Epithelial cell of prostate (primary cell): ENCODE results near the gene HLA-DPA1.
"Not testable (repeated sequence)": the region's sequence is repeated elsewhere in the genome, so short reads cannot be mapped to it uniquely, and the experiment has no call there.

ENCODE experiments used
- DNase-seq: peaks from one replicate; pipeline ENCODE4 v3.0.0-alpha.2; 2011; ENCODE audit warnings: low read depth, low spot score
- H3K27ac ChIP-seq: fragments of 450-650 bp; 2 replicates; pipeline ENCODE4 v1.5.1; 2017; ENCODE audit warnings: mild to moderate bottlenecking

The HLA-DPA1 gene

DNA sequence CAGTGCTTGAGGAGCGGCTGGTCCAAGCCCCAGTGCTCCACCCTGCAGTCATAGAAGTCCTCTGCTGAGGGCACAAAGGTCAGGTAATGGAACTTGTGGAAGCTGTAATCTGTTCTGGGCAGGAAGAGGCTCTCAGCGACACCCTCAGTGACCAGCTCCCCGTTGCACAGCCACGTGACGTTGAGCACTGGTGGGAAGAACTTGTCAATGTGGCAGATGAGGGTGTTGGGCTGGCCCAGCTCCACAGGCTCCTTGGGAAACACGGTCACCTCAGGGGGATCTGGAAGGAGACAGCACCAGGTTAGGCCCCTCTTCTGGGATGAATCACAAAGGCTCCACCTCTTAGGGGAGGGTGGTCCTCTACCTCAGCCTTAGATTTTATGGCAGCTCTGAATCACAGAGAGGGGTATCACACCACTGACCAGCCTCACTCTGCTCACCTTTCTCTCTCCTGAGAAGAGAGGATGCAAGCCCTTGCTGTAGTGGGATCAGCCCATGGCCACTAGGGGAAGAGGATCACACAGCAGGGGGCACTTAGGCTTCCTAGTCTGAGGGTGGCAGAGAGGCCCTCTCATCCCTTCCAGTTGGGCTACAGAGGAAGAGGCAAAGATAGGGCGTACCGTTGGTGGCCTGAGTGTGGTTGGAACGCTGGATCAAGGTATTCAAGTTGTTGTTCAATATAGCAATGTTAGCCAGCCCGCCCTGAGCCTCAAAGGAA, 4.3 kb downstream of the HLA-DPA1 start:
- H3K27ac ChIP-seq = no peak overlapping the region
- DNase-seq = no peak

DNA sequence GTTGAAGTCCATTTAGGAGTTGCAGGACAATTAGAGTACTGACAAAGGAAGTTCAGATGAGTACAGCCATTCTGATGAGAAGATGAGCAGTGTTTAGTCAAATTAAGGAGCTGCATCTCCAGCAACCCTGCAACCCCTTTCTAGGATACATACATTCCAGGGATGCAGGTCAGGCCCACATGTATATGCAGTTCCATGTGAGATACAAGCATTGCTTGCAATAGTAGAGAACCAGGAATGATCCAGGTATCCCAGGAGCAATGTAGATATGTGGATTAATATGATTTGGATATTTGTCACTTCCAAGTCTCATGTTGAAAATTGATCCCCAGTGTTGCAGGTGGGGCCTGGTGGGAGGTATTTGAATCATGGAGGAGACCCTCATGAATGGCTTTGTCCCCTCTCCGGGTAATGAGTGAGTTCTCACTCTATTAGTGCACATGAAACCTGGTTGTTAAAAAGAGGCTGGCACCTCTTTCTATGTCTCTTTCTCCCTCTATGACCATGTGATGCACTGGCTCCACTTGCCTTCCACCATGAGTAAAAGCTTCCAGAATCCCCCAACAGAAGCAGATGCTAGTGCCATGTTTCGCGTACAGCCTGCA, 6.4 kb downstream of the HLA-DPA1 start:
- no peak for DNase-seq
- H3K27ac ChIP-seq = no peak overlapping the region

DNA sequence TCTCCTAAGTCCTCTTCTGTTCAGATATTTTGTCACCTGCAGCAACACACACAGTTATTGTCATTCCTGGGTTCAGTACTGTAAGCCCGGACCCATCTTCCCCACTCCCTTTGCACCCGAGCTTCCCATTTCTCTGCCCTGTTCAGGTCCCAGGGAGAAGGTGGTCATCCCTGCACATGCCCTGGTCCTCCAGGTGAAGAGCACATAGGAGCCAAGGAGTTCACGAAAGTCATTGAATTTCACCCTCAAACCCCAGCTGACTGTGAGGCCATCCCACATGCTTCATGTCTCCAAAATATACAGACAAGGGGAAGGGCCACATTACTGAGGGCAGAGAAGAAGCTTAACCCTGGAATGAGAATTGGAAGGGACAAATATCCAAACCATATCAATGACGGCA, 8.1 kb downstream of the HLA-DPA1 start:
- no peak for DNase-seq
- H3K27ac ChIP-seq = no peak overlapping the region

DNA sequence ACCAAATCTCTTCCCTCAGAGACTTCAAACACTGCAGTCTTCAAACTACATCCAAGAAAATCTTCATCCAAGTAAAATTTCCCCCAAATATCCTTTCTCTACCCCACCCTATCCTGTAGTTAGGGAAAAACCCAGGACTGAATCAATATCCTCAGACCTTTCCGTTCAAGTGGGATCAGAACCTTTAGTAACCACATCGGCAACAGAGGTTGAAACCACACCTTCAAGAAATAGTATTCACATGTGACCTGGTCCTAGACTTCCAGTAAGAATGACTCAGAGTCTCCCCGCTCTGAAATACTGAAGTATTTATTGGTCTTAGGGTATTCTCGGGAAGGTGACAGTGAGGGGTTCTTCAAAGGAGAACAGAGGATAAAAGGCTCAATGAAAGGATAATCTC, 8.7 kb downstream of the HLA-DPA1 start:
- no peak overlapping the region for H3K27ac ChIP-seq
- no peak for DNase-seq

DNA sequence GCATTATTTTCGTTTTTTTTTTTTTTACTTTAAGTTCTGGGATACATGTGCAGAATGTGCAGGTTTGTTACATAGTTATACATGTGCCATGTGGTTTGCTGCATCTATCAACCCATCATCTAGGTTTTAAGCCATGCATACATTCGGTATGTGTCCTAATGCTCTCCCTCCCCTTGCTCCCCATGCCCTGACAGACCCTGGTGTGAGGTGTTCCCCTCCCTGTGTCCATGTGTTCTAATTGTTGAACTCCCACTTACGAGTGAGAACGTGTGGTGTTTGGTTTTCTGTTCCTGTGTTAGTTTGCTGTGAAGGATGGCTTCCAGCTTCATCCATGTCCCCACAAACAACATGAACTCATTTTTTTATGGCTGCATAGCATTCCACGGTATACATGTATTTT, 10.0 kb downstream of the HLA-DPA1 start:
- DNase-seq = not testable (repeated sequence)

DNA sequence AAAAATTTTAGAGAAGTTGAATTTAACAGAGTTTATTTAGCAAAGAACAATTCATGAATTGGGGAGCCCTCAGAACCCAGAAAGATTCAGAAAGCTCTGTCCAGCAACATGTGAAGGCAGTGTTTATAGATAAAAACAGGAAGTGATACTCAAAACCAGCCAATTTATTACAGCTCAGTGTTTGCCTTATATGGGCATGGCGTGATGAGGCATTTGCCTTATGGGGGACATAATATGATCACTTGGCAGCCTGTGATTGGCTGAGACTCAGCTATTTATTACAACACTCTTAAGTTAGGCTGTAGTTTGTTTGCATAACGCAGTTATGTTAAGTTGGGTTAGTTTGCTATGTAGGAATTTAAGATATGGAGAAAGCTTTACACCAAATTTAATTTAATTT, 11.5 kb downstream of the HLA-DPA1 start:
- DNase-seq = no peak
- H3K27ac ChIP-seq = no peak overlapping the region

More for the DNA sequence above, 10.0 kb downstream of the HLA-DPA1 start:
- H3K27ac ChIP-seq = not testable (repeated sequence)

DNA sequence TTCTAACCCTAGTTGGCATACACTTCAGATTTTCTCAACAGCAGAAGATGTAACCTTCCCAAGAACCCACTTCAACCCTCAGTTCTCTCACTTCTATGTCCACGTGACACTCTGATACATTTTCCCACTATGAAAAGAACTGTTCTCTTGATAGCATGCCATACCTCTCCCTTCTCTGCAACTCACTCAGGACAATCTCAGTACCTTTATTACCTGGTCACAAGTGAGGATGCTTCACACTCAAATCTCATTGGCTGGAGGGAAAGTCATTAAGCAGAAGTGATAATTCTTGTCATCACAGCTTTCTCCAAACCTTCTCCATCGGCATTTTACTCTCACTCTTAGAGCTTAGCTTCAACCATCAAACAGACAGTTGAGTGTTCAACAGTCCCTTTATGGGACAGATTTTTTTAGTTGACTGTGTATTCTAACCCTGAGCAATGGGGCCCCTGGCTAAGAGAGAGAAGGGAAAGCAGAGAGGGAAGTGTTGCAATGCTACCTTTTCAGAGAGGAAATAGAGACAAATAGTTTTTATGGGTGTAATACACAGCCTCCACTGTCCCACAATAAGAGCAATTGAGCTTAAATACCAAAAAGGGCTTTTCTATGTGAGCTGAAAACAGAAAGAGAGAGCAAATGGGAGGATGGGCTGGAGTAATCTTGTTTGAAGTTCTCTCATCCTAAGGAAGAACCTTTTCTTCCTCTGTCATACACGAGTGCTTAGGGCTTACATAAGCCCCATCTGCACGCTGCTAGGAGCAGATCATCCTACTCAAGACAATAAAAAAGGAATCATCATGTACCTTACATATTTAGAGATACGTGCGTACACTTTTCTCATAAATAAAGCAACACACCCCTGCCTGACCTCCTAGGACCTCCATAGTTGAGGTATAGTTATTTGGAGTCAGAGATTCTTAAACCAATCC, 16.0 kb downstream of the HLA-DPA1 start:
- no peak overlapping the region for H3K27ac ChIP-seq
- DNase-seq = no peak

DNA sequence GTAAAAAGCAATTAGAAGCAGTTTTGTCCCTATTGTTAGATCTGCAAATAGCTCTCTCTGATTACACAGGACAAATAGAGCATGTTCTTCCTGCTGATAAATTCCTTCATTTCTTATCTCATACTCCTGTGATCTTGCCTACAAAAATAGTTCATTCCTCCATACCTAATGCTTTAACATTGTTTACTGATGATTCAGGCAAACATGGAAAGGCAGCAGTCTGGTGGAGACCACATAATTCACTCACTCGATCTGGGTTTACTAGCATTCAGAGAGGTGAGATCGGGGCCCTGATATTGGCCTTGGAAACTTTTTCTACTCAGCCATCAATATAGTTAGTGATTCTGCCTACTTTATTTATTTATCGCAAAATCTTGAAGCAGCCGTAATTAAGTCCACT, 20.2 kb downstream of the HLA-DPA1 start:
- no peak for DNase-seq
- no peak overlapping the region for H3K27ac ChIP-seq

DNA sequence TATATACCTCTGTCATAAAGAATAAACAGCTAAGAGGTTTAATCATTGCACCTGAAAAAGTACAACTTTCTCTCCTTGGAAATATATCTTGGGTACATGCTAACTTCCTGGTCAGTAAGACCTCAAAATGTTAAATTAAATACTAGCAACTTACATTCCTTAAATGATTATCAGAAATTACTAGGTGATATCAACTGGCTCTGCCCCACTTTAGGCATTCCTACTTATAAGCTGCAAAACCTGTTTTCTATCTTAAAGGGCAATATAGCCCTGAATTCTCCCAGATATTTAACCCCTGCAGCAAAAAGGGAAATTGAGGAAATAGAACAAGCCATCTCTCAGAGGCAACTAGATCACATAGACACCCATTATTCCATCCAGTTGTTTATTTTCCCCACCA, 20.8 kb downstream of the HLA-DPA1 start:
- no peak for DNase-seq
- no peak overlapping the region for H3K27ac ChIP-seq

DNA sequence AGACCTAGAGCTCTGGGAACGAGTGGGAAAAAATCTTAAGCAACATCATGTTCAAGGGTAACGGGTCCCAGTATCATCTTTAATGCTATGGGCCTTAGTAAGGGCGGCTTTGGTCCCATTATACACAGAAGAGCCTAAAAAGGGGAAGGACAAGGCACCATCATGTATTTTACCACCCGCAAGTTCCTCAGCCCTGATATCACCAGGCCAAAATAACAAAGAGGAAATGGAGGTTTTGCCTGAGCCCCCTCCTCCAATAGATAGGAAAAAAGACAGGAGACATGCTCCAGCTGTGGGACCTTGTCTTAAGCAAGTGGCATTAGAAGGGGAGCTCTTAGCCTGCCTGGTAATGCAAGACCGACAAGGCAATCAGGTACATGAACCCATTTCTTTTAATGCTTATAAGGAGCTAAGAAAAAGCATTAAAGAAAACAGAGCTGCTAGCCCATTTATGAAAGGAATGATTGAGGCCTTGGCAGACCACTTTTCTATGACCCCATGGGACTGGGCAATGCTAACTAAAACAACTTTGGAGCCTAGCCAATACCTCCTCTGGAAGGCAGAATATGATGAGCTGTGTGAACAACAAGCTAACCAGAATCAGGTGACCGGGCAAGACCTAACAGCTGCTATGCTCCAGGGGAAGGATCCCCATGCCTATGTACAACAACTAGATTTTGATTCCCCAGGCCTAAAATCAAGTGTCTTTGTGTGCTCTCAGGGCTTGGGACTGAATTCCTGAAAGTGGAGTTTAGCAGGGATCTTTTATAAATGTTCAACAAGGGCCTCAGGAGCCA, 23.2 kb downstream of the HLA-DPA1 start:
- no peak overlapping the region for H3K27ac ChIP-seq
- DNase-seq = peak; percentile 1

DNA sequence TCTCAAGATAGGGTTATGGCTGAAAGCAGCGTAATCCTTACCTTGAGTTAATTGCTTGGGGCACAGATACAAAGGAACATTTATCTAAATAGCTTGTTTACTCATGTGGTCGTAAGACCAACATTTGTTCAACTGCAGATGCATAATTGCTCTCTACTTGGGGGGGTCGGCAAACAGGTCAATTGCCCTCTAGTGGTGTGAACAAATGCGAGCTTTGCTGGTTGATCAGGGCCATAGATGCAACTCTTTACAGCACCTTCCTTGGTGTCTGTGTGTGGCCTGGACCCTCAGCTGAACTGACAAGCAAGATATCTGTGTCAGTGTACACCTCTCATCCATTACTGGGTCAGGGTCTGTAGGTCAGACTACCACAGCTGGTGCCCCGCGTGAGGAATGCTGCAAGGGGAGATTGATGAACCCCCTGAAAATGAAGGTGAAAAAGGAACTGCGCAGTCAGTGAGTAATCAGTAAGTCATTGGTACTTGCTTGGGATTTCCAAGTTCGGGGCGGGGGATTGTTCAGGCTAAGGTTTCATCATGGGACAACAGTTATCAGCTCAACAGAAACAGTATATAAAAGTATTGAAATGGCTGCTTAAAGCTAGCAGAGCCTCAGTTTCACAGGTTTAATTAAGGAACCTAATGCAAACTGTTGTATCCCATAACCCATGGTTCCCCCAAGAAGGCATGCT, 24.0 kb downstream of the HLA-DPA1 start:
- DNase-seq = no peak
- no peak overlapping the region for H3K27ac ChIP-seq

DNA sequence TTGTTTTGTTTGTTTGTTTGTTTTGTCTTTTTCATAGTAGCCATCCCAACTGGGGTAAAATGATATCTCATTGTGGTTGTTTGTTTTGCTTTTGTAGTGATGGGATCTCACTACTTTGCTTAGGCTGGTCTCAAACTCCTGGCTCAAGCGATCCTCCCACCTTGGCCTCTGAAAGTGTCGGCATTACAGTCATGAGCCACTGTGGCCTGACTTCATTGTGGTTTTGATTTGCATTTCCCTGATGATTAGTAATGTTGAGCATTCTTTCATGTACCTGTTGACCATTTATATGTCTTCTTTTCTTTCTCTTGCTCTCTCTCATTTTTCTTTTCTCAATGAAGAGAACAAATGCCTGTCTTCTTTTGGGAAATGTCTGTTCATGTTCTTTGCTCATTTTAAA, 33.3 kb downstream of the HLA-DPA1 start:
- no peak for DNase-seq
- H3K27ac ChIP-seq = no peak overlapping the region

DNA sequence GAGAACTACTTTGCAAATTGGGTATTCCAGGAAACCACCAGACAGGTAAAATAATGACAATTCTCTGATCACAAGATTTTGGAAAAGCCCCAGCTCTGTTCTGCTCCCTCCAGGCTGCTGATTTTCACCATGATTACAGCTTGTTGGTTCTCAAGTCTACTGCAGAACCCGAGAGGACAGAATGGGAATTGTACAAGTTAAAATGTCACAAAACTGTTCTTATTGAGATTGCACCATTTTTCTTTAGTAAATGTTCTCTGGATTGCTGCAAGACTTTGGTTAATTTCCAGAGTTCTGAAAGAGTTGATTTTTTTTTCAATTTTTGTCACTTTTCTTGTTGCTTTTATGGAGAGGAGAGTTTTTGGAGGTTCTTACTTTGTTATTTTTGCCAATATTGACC, 36.9 kb downstream of the HLA-DPA1 start:
- no peak for DNase-seq

DNA sequence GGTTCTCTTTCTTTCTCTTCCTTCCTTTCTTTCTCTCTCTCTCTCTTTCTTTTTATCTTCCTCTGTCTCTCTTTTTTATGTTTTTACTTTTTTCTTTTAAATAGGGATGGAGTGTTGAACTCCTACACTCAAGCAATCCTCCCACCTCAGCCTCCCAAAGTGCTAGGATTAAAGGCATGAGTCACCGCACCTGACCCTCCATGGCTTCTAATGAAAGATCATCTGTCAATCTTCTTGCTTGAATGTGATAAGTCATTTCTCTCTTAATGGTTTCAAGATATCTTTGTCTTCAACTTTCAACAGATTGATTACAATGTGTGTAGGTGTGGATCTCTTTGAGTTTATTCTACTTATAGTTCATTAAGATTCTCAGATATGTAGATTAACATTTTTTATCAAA, 38.9 kb downstream of the HLA-DPA1 start:
- H3K27ac ChIP-seq = no peak overlapping the region
- no peak for DNase-seq

More for the DNA sequence above, 36.9 kb downstream of the HLA-DPA1 start:
- no peak overlapping the region for H3K27ac ChIP-seq

DNA sequence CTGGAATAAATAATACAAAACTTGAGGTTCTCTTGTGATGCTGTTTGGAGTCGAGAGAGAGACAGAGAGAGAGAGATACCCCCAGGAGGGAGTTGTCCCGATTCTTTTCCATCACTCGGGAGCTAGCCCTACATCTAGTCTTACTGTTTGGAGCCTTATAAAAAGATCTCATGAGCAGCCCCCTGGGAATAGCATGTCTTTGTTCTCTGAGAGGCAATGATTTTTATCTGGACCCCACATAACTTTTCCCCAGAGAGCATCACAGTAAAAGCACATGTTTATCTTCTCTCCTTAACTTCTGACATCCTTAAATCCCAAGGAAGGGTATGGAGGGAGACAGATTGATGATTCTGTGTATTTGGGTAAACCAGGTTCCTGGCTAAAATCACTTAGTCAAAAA, 43.2 kb downstream of the HLA-DPA1 start:
- DNase-seq = no peak
- no peak overlapping the region for H3K27ac ChIP-seq

DNA sequence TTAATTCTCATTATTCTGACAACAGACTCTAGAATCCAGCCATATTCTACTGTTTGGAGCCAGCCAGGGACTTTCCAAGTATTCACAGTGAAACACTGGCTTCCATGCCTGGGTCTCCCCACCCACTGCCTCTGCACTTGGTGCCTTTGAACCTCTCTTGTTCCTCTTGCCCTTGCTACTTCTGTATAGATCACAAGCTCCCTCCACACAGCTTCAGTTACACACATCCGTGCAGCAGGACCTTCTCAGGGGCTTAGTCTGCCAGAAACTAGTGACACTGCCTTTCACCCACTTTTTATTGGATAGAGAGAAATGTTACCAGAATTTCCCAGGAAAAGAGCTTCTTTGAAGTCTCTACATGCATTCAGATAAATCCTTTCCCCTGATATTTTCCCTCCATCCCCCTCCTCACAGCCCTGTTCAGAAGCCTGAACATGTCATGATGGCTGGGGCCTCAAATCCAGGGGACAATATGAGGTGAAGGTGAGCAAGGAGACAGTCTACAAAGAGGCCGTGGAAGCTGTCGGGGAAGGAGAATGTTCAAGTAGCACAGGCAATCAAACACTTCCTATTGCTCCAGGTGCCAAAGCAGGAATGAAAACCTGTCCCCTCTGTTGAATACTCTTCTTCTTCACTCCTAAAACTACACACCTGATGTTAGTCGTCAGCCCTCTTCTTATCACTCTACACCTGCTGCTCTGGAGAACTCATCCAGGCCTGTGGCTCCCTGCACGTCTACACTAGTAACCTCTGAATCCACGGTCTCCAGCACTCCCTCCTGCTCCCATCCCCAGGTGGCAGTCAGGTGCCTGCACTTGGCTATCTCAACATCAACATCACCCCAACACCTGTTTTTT, 43.9 kb downstream of the HLA-DPA1 start:
- H3K27ac ChIP-seq = no peak overlapping the region
- no peak for DNase-seq

DNA sequence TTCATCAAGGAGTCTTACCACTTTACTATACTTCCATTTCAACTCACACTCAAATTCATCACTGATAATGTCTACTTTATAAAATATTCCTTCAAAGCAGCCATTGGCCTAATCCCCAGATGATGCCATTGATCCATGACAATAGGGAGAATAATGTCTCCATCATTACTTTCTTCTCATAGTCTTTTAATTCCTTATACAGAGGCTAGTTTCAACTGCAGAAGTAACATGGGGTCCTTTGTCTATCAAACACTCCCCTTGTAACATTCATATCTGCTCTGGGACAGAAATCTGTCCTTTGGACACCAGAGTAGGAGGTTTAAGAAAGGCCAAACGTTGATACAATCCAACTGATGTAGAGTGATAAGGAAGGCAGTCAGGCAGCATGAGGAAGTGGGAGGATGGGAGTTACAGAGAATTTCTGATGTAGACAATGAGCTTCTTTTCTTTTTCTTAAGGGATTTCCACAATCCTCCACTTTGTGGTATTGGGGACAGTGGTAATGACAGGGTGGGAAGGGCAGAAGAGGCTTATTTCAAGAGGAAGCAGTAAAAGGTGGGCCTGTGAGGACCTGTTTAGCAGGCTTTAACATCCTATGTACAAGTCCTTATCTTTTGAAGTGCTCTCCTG, 45.1 kb downstream of the HLA-DPA1 start:
- no peak overlapping the region for H3K27ac ChIP-seq
- no peak for DNase-seq

DNA sequence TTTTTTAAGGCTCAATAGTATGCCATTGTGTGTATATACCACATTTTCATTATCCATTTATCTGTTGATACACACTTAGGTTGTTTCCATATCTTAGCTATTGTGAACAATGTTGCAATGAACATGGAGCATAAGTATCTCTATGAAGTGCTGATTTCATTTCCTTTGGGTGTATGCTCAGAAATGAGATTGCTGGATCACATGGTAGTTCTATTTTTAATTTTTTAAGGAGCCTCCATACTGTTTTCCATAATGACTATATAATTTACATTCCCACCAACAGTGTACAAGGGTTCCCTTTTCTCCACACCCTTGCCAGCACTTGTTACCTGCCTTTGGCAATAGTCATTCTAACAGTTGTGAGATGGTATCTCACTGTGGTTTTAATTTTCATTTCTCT, 48.9 kb downstream of the HLA-DPA1 start:
- no peak for DNase-seq
- no peak overlapping the region for H3K27ac ChIP-seq
